ENCODE results near the gene MALSU1. TPM values are rescaled to one million over a fixed set of nuclear protein-coding genes. Genes with fewer than 3 reads are reported as not detected.

MALSU1 gene
- total and polyA plus RNA-seq, 4 donors = 30.3 to 84.6 (median 40.5) TPM

DNA sequence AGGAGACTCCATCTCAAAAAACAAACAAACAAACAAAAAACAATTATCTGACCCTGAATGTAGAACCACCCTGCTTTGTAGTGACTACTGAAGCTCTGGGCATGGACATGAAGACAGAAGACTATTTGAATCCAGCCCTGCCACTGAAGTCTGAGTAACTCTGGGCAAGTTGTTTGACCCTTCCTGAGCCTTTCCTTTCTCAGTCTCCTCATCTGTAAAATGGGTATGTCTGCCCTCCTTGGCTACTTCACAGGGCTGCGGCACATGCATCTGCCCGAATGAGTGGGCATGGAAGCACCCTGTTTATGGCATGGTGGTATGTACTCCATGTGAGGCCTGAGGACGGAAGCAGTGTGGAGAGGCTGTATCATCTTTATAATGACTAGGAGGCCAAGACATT is 22.2 kb upstream of the MALSU1 start:
- TF ChIP-seq RAD21 (IDR thresholded peaks at IDR 0.05) (no peak), FOXA1 (IDR thresholded peaks at IDR 0.05) (no peak), SP1 (IDR thresholded peaks at IDR 0.05) (no peak), TAF1 (conservative IDR thresholded peaks at IDR 0.05) (no peak), NR2F2 (IDR thresholded peaks at IDR 0.05) (no peak), FOXA2 (IDR thresholded peaks at IDR 0.05) (no peak), GABPA (IDR thresholded peaks at IDR 0.05 in 1 of 2, conservative IDR thresholded peaks at IDR 0.05 in 1 of 2) (no peak), EGR1 (IDR thresholded peaks at IDR 0.05; ENCODE audit: low read depth in 2 of 2) (no peak), HNF4A (conservative IDR thresholded peaks at IDR 0.05) (no peak), HNF4G (IDR thresholded peaks at IDR 0.05) (no peak), RXRA (IDR thresholded peaks at IDR 0.05) (no peak)
- TF ChIP-seq, protein P1, sequence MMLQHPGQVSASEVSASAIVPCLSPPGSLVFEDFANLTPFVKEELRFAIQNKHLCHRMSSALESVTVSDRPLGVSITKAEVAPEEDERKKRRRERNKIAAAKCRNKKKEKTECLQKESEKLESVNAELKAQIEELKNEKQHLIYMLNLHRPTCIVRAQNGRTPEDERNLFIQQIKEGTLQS (IDR thresholded peaks at IDR 0.05) = no peak
- TF ChIP-seq, protein P2, sequence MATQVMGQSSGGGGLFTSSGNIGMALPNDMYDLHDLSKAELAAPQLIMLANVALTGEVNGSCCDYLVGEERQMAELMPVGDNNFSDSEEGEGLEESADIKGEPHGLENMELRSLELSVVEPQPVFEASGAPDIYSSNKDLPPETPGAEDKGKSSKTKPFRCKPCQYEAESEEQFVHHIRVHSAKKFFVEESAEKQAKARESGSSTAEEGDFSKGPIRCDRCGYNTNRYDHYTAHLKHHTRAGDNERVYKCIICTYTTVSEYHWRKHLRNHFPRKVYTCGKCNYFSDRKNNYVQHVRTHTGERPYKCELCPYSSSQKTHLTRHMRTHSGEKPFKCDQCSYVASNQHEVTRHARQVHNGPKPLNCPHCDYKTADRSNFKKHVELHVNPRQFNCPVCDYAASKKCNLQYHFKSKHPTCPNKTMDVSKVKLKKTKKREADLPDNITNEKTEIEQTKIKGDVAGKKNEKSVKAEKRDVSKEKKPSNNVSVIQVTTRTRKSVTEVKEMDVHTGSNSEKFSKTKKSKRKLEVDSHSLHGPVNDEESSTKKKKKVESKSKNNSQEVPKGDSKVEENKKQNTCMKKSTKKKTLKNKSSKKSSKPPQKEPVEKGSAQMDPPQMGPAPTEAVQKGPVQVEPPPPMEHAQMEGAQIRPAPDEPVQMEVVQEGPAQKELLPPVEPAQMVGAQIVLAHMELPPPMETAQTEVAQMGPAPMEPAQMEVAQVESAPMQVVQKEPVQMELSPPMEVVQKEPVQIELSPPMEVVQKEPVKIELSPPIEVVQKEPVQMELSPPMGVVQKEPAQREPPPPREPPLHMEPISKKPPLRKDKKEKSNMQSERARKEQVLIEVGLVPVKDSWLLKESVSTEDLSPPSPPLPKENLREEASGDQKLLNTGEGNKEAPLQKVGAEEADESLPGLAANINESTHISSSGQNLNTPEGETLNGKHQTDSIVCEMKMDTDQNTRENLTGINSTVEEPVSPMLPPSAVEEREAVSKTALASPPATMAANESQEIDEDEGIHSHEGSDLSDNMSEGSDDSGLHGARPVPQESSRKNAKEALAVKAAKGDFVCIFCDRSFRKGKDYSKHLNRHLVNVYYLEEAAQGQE (IDR thresholded peaks at IDR 0.05) = no peak
- TF ChIP-seq, protein P3, sequence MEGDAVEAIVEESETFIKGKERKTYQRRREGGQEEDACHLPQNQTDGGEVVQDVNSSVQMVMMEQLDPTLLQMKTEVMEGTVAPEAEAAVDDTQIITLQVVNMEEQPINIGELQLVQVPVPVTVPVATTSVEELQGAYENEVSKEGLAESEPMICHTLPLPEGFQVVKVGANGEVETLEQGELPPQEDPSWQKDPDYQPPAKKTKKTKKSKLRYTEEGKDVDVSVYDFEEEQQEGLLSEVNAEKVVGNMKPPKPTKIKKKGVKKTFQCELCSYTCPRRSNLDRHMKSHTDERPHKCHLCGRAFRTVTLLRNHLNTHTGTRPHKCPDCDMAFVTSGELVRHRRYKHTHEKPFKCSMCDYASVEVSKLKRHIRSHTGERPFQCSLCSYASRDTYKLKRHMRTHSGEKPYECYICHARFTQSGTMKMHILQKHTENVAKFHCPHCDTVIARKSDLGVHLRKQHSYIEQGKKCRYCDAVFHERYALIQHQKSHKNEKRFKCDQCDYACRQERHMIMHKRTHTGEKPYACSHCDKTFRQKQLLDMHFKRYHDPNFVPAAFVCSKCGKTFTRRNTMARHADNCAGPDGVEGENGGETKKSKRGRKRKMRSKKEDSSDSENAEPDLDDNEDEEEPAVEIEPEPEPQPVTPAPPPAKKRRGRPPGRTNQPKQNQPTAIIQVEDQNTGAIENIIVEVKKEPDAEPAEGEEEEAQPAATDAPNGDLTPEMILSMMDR (IDR thresholded peaks at IDR 0.05; ENCODE audit: low read depth, low read length, missing input control) = no peak
- TF ChIP-seq, protein P4, sequence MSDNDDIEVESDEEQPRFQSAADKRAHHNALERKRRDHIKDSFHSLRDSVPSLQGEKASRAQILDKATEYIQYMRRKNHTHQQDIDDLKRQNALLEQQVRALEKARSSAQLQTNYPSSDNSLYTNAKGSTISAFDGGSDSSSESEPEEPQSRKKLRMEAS (IDR thresholded peaks at IDR 0.05) = no peak
- WGBS = 78% methylated on average over 3 of the region's 3 CpGs
- peaks cover 0 to 3% (median 2%) of the 10 kb centered on the region in 4 donors for H3K4me1 ChIP-seq (ENCODE audit: control insufficient read depth in 4 of 4, insufficient read depth in 4 of 4, low read length in 3 of 4)
- DNase-seq (ENCODE audit: low spot score) = no peak
- H3K27ac ChIP-seq (ENCODE audit: low read depth in 1 of 2, low read length in 2 of 2) = no peak overlapping the region
- H3K27me3 ChIP-seq (ENCODE audit: control insufficient read depth in 4 of 4, insufficient read depth in 4 of 4, low read length in 3 of 4) = no peaks in the 10 kb centered on the region
- H3K9me3 ChIP-seq (ENCODE audit: control insufficient read depth in 4 of 4, low read length in 3 of 4) = no peaks in the 10 kb centered on the region
- no peak overlapping the region for H3K4me3 ChIP-seq (ENCODE audit: low read depth in 1 of 3, low read length in 3 of 3)
- no peaks in the 10 kb centered on the region for H3K36me3 ChIP-seq (ENCODE audit: control insufficient read depth in 4 of 4, insufficient read depth in 3 of 4, low read depth in 1 of 4, low read length in 3 of 4)
- no peak overlapping the region for H3K9ac ChIP-seq (ENCODE audit: low read depth in 1 of 2, low read length in 2 of 2)

- TF ChIP-seq HNF4A (conservative IDR thresholded peaks at IDR 0.05) = peak in 1 of 2 donors; percentile 32
- TF ChIP-seq GABPA (IDR thresholded peaks at IDR 0.05 in 1 of 2, conservative IDR thresholded peaks at IDR 0.05 in 1 of 2) = no peak
- peak; percentile 93 to 94 for TF ChIP-seq RAD21 (IDR thresholded peaks at IDR 0.05)
- TF ChIP-seq SP1 (IDR thresholded peaks at IDR 0.05) = no peak
- TF ChIP-seq, protein P3 (IDR thresholded peaks at IDR 0.05; ENCODE audit: low read depth, low read length, missing input control) = peak; percentile 83
- TF ChIP-seq RXRA (IDR thresholded peaks at IDR 0.05) = peak in 1 of 2 donors; percentile 28
- WGBS = 37% methylated on average over 6 of the region's 6 CpGs
- Histone ChIP-seq H3K9ac (ENCODE audit: low read depth in 1 of 2, low read length in 2 of 2) (no peak overlapping the region), H3K4me3 (ENCODE audit: low read depth in 1 of 3, low read length in 3 of 3) (no peak overlapping the region), H3K9me3 (ENCODE audit: control insufficient read depth in 4 of 4, low read length in 3 of 4) (no peaks in the 10 kb centered on the region), H3K27ac (ENCODE audit: low read depth in 1 of 2, low read length in 2 of 2) (no peak overlapping the region), H3K27me3 (ENCODE audit: control insufficient read depth in 4 of 4, insufficient read depth in 4 of 4, low read length in 3 of 4) (no peaks in the 10 kb centered on the region), H3K36me3 (ENCODE audit: control insufficient read depth in 4 of 4, insufficient read depth in 3 of 4, low read depth in 1 of 4, low read length in 3 of 4) (no peaks in the 10 kb centered on the region), H3K4me1 (ENCODE audit: control insufficient read depth in 4 of 4, insufficient read depth in 4 of 4, low read length in 3 of 4) (peaks cover 0 to 3% (median 2%) of the 10 kb centered on the region in 4 donors)
- no peak for DNase-seq (ENCODE audit: low spot score)
Observed at GRCh38 chr7:23277359-23277989, 21.7 kb upstream of the MALSU1 start.

Data from liver (tissue), 9 donors.